ENCODE data around the gene MCTP1. TPM values are rescaled to one million over a fixed set of nuclear protein-coding genes. Genes with fewer than 3 reads are reported as not detected.

Gene MCTP1
- total and polyA plus RNA-seq, 9 of the 15 experiments (the other 6 are each of a cell fraction or from before 2014, with no cell fraction given), result 0.04 to 0.93 (median 0.06) TPM; not detected in 4

DNA sequence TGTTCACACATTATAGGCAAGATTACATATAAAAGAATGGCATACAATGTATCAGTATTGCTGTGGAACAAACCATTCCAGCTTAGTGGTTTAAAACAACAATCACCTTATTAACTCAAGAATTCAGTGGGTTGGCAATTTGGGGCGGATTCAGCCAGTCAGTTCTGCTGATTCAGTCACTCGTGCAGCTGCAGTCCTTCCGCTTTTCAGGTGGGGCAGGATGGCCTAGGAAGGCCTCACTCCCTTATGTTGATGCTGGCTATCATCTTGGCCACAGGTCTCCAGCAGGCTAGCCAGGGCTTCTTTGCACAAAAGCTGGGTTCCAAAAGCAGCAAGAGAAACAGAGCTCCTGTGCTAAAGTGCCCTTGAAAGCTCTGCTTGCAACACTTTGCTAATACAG is 150.6 kb downstream of the MCTP1 start:
- WGBS (ENCODE audit: insufficient coverage, low coverage, missing lambda C conversion rate), result 3% methylated on average over 3 of the region's 3 CpGs
- FAIRE-seq (no peak), DNase-seq (ENCODE audit: extremely low read depth in 1 of 4, low spot score in 3 of 4) (no peak)

More for the DNA sequence above, 150.6 kb downstream of the MCTP1 start:
- ATAC-seq, result no peak
- H3K9ac ChIP-seq (ENCODE audit: insufficient read depth in 1 of 2, low read depth in 2 of 2, low read length in 2 of 2), result no peak overlapping the region
- BruUV-seq (replicated peaks), result no TSS peak
- no peak overlapping the region for H3K4me2 ChIP-seq (ENCODE audit: insufficient read depth, low read length)
- no peaks in the 10 kb centered on the region for H3K79me2 ChIP-seq (ENCODE audit: control insufficient read depth, insufficient read depth, low read length)
- H4K20me1 ChIP-seq (replicated peaks; ENCODE audit: control insufficient read depth, insufficient read depth, low read length), result no peaks in the 10 kb centered on the region
- H3K4me1 ChIP-seq (replicated peaks in 1 of 2; ENCODE audit: control insufficient read depth in 2 of 2, insufficient read depth in 2 of 2, low read length in 2 of 2), result no peaks in the 10 kb centered on the region
- no peaks in the 10 kb centered on the region for H3K27me3 ChIP-seq (ENCODE audit: control insufficient read depth in 2 of 2, insufficient read depth in 2 of 2, low read length in 2 of 2)
- ChIA-PET CTCF (ENCODE audit: low intra/inter-chr PET ratio) (no interaction called here), POLR2A (interaction anchor here (1.6 kb wide), 1 partner anchor 8 kb away, joined by 3 read pairs; no protein-coding TSS in a partner anchor)
- no peaks in the 10 kb centered on the region for H3K9me3 ChIP-seq (replicated peaks; ENCODE audit: control insufficient read depth, insufficient read depth, low read depth, low read length)
- no peak overlapping the region for H3K27ac ChIP-seq (ENCODE audit: extremely low read depth, low read depth, low read length)
- in situ Hi-C loops (cut with MboI), result no loop called here
- no peaks in the 10 kb centered on the region for H3K36me3 ChIP-seq (ENCODE audit: control insufficient read depth, insufficient read depth, low read length)
- H3K4me3 ChIP-seq, result no peak overlapping the region
- TF ChIP-seq ZNF217 (CRISPR knock-in tag; IDR thresholded peaks at IDR 0.05) (no peak), NFIC (IDR thresholded peaks at IDR 0.05) (no peak), ZNF707 (CRISPR knock-in tag; conservative IDR thresholded peaks at IDR 0.05) (no peak), WHSC1 (IDR thresholded peaks at IDR 0.05; ENCODE audit: low read length) (no peak), ZNF232 (CRISPR knock-in tag; IDR thresholded peaks at IDR 0.05) (no peak), NFE2L1 (tag; IDR thresholded peaks at IDR 0.05; ENCODE audit: borderline replicate concordance, low read depth) (no peak), FOXA3 (CRISPR knock-in tag; conservative IDR thresholded peaks at IDR 0.05 in 1 of 2, IDR thresholded peaks at IDR 0.05 in 1 of 2) (no peak), RBM34 (IDR thresholded peaks at IDR 0.05; ENCODE audit: borderline replicate concordance, insufficient read depth, low read length) (no peak), GTF2F1 (IDR thresholded peaks at IDR 0.05; ENCODE audit: low read depth, low read length) (no peak), FOXK1 (CRISPR knock-in tag; IDR thresholded peaks at IDR 0.05; ENCODE audit: borderline replicate concordance) (no peak), NFE2 (IDR thresholded peaks at IDR 0.05; ENCODE audit: low read depth) (no peak), HEY1 (CRISPR knock-in tag; IDR thresholded peaks at IDR 0.05; ENCODE audit: borderline replicate concordance) (no peak), CHD2 (IDR thresholded peaks at IDR 0.05; ENCODE audit: low read depth, low read length) (no peak), FOXP1 (CRISPR knock-in tag; IDR thresholded peaks at IDR 0.05) (no peak)
- TF ChIP-seq, protein P1, sequence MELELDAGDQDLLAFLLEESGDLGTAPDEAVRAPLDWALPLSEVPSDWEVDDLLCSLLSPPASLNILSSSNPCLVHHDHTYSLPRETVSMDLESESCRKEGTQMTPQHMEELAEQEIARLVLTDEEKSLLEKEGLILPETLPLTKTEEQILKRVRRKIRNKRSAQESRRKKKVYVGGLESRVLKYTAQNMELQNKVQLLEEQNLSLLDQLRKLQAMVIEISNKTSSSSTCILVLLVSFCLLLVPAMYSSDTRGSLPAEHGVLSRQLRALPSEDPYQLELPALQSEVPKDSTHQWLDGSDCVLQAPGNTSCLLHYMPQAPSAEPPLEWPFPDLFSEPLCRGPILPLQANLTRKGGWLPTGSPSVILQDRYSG (tag; conservative IDR thresholded peaks at IDR 0.05; ENCODE audit: low read depth), result no peak
- TF ChIP-seq, protein P2, sequence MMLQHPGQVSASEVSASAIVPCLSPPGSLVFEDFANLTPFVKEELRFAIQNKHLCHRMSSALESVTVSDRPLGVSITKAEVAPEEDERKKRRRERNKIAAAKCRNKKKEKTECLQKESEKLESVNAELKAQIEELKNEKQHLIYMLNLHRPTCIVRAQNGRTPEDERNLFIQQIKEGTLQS (IDR thresholded peaks at IDR 0.05), result no peak
- TF ChIP-seq, protein P2 (CRISPR knock-in tag; conservative IDR thresholded peaks at IDR 0.05), result no peak
- intact Hi-C loops (cut with micrococcal nuclease), result no loop called here
- H2AFZ ChIP-seq (ENCODE audit: low read depth, low read length), result no peak overlapping the region
- H3K9me1 ChIP-seq (ENCODE audit: control insufficient read depth, insufficient read depth, low read length), result no peaks in the 10 kb centered on the region
